HG02763 (cell line): ENCODE measurements around the gene CFAP46.

Experiments used
- ATAC-seq: cut with Tn5 transposase; IDR thresholded peaks from one replicate; pipeline ENCODE4 v1.9.1; 2021; ENCODE audit warnings: mild to moderate bottlenecking, moderate library complexity; ENCODE audit not compliant: unreplicated experiment

CFAP46 gene

GRCh38 chr10:132942101-132943057 lies at the start of gene CFAP46:
Gene CFAP46 (minus strand): TSS chr10:132942570. CDS start chr10:132942484, 86 bp downstream.
- ATAC-seq: no peak

DNA sequence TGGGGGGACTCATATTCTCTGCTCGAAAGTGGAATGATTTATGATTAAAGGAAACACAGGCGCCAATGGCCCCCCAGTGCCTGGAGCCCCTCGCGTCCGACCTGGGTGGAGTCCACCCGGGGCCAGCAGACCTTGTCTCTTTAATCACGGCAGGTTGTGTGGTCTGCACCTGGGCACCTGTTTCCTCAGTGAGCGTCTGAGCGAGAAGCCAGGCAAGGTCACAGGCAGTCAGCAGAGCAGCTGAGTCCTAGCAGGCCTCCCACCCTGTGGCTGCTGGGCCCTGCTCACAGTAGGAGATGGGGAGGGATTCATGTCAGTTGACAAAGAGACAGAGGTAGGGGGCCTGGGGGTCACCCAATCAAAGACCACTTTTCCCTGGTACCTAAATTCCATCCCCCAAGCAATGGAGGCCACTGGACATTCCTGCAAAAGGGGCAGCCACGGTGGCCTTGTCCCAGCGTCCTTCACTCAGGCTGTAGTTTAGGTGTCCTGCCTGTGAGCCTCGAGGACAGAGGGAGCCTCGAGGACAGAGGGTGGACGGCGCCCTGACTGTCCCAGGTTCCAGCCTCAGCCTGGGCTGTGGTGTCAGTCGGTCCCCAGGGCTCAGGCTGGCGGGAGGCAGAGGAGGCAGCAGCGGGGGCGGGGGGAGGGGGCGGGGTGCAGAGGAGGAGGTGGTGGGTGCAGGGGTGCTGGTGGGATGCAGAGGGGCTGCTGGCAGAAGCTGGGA lies 49.5 kb upstream of the CFAP46 start:
- no peak for ATAC-seq

GRCh38 chr10:132990684-132991545 lies 48.5 kb upstream of the CFAP46 start:
- ATAC-seq: no peak

- ATAC-seq: no peak
These were observed 47.4 kb upstream of the CFAP46 start for GRCh38 chr10:132989476-132990415.

DNA sequence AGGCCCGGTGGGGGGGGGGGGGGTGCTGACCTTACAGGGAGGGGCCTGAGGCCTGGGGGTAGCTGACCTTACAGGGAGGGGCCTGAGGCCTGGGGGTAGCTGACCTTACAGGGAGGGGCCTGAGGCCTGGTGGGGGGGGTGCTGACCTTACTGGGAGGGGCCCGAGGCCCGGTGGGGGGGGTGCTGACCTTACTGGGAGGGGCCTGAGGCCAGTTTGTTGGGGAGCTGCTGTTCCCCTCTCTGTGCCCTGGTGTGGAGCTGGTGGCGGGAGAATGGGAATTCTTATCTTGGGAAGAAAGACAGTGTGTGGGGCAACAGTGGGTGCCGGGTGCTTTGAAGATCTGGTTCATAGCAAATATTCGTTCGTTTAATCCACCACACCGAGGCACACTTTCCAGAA lies 46.6 kb upstream of the CFAP46 start:
- no peak for ATAC-seq

GRCh38 chr10:132987671-132988571 lies 45.6 kb upstream of the CFAP46 start:
- ATAC-seq: no peak

- no peak for ATAC-seq
These were observed 44.6 kb upstream of the CFAP46 start for GRCh38 chr10:132986978-132987377.

DNA sequence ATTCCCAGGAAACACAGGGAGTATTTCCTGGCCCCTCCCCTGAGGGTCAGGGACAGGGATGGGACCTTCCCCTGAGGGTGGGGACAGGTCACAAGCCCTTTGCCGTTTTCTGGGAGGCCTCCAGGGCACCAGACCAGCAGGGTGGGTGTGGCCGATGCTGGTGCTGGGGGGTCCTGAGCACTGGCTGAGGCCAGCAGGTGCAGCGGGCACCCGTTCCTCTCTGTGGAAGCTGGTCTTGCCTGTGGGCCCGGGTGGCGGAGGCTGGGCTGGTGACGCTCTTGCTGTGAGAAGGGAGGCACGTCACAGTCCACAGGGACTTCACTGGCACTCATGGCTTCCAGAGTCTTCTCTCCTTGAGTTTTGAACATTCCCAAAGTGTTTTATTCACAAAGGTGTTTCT lies 44.2 kb upstream of the CFAP46 start:
- no peak for ATAC-seq

DNA sequence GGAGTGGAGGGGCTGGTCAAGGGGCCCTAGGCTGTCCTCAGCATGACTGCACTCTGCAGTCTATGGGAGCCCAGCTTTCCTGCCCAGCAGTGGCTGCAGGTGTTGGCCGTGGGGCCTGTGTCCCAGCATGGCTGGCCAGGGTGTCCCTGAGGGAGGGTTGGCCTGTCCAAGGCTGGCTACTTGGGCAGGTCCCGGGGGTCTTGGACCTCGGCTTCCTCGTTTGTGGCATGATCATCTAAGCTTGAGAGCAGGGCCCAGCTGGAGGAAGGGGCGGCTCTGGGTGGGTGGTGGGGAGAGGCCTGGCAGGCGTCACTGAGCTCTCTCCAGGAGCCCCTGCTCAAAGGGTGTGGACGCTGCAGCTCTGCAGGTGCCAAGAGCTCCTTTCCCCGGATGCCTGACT lies 43.7 kb upstream of the CFAP46 start:
- ATAC-seq: no peak

GRCh38 chr10:132985546-132985900 lies 43.2 kb upstream of the CFAP46 start:
- ATAC-seq: no peak

GRCh38 chr10:132984801-132985545 lies 42.6 kb upstream of the CFAP46 start:
- no peak for ATAC-seq

- no peak for ATAC-seq
These were observed 41.6 kb upstream of the CFAP46 start for GRCh38 chr10:132984008-132984295.

GRCh38 chr10:132983252-132984007 lies 41.1 kb upstream of the CFAP46 start:
- ATAC-seq: no peak

DNA sequence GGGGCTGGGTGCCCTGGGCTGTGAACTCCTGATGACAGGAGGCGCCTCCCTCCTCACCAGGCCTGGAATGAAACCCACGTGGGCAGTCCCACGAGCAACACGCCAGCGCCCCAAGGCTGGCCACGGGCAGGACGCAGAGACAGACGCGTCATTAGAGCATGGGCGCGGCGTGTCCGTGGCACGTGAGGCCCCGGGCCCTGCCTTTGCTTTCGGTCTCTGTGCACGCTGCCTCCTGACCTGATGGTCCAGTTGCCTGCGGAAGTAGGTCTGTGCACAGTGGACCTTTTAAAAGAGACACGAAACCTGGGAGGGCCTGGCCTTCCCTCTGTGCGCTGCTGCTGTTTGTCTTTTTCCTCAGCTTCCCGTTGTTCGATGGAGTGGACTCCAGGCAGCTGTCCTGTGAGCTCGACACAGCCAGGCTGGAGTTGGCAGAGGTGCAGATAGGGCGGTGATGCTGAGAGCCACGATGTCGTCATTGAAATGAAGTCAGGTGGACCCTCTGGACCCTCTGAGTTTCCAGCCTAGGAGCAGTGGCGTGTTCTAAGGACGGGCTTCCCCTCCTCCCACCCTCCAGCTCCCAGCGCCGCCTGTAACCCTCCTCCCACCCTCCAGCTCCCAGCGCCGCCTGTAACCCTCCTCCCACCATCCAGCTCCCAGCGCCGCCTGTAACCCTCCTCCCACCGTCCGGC lies 40.1 kb upstream of the CFAP46 start:
- no peak for ATAC-seq

GRCh38 chr10:132981746-132982145 lies 39.4 kb upstream of the CFAP46 start:
- ATAC-seq: no peak

GRCh38 chr10:132981173-132981555 lies 38.8 kb upstream of the CFAP46 start:
- ATAC-seq: no peak
